T-helper 1 cell treated with Interleukin-12 subunit alpha and Interleukin-12 subunit beta and Interleukin-4 antibody, amounts not matched to agents 30 μg/mL and 1 μg/mL, for 36 hours (primary cell): ENCODE measurements around the gene AP3M1.
"Not testable (repeated sequence)": the region's sequence is repeated elsewhere in the genome, so short reads cannot be mapped to it uniquely, and the experiment has no call there.

Source experiments
- H3K27ac Mint-ChIP-seq: one replicate; pipeline ENCODE4 v1.8.0; 2021; ENCODE audit warnings: mild to moderate bottlenecking, mixed read lengths
- H3K27me3 Mint-ChIP-seq: one replicate; pipeline ENCODE4 v1.8.0; 2021; ENCODE audit warnings: low read depth, mixed read lengths
- H3K36me3 Mint-ChIP-seq: one replicate; pipeline ENCODE4 v1.8.0; 2021; ENCODE audit warnings: low read depth, mixed read lengths
- H3K4me1 Mint-ChIP-seq: one replicate; pipeline ENCODE4 v1.8.0; 2021; ENCODE audit warnings: low read depth, mixed read lengths
- H3K4me3 Mint-ChIP-seq: one replicate; pipeline ENCODE4 v1.8.0; 2021; ENCODE audit warnings: mild to moderate bottlenecking, moderate library complexity, mixed read lengths
- H3K9me3 Mint-ChIP-seq: one replicate; pipeline ENCODE4 v1.8.0; 2021; ENCODE audit warnings: mixed read lengths

The AP3M1 gene, protein sequence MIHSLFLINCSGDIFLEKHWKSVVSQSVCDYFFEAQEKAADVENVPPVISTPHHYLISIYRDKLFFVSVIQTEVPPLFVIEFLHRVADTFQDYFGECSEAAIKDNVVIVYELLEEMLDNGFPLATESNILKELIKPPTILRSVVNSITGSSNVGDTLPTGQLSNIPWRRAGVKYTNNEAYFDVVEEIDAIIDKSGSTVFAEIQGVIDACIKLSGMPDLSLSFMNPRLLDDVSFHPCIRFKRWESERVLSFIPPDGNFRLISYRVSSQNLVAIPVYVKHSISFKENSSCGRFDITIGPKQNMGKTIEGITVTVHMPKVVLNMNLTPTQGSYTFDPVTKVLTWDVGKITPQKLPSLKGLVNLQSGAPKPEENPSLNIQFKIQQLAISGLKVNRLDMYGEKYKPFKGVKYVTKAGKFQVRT

GRCh38 chr10:74150204-74150989 lies at the start of gene AP3M1:
AP3M1 (minus strand) TSS chr10:74150828; CDS start chr10:74138379, 12,449 bp downstream.
- Mint-ChIP-seq H3K4me1 (peaks cover 20% of the 10 kb centered on the region), H3K4me3 (no peak within 1 kb of the TSS), H3K9me3 (no peaks in the 10 kb centered on the region), H3K27ac (peak within 1 kb of the TSS; percentile 63), H3K36me3 (peaks cover 5% of the 10 kb centered on the region), H3K27me3 (no peaks in the 10 kb centered on the region)

GRCh38 chr10:74199315-74199714 lies 48.7 kb upstream of the AP3M1 start:
- Mint-ChIP-seq H3K27ac (no peak overlapping the region), H3K4me1 (peaks cover 12% of the 10 kb centered on the region), H3K27me3 (no peaks in the 10 kb centered on the region), H3K4me3 (no peak overlapping the region), H3K36me3 (peaks cover 13% of the 10 kb centered on the region), H3K9me3 (no peaks in the 10 kb centered on the region)

DNA sequence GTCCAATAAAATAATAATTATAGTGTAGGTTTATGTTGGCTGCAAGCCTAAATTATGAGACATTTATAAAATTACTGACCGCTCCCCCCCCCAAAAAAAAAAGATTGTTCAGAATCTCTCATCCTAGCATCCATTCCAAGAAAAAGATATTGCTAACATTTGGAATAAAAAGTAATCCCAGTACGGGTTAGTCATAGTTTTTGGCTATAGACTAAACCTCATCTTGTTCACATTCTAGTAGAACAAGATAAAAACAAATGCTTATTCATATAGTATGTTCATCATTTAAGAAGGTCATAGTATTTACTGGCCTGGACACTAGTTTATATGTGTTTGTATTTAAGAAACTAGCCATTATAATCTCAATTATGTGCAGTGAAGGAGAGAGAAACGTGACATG lies 44.4 kb upstream of the AP3M1 start:
- no peaks in the 10 kb centered on the region for H3K27me3 Mint-ChIP-seq
- H3K27ac Mint-ChIP-seq, result no peak overlapping the region
- H3K4me3 Mint-ChIP-seq, result no peak overlapping the region
- no peaks in the 10 kb centered on the region for H3K9me3 Mint-ChIP-seq
- H3K4me1 Mint-ChIP-seq, result peaks cover 26% of the 10 kb centered on the region
- peaks cover 6% of the 10 kb centered on the region for H3K36me3 Mint-ChIP-seq

DNA sequence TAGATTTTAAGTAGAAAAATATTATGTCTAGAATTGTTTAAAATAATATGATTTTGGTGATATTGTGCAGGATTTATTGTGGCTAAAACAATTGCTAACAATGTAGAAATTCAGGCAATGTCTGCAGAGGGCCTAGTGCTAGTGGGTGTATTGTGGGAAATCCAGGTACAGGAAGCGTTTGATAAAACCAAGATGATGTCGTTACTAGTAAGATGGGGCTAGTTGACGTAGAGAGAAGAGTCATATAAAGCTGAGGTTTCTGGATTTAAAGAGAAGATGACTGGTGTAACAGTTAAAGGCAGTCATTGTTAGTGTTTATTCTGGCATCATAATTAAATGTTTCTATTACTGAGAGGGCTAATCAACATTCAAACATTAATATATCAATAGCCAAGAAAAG lies 43.9 kb upstream of the AP3M1 start:
- peaks cover 6% of the 10 kb centered on the region for H3K36me3 Mint-ChIP-seq
- peaks cover 30% of the 10 kb centered on the region for H3K4me1 Mint-ChIP-seq
- H3K9me3 Mint-ChIP-seq, result no peaks in the 10 kb centered on the region
- H3K4me3 Mint-ChIP-seq, result no peak overlapping the region
- no peak overlapping the region for H3K27ac Mint-ChIP-seq
- H3K27me3 Mint-ChIP-seq, result no peaks in the 10 kb centered on the region

- Mint-ChIP-seq H3K36me3 (peaks cover 3% of the 10 kb centered on the region), H3K4me1 (peaks cover 33% of the 10 kb centered on the region), H3K4me3 (peak overlapping the region; percentile 73), H3K27me3 (no peaks in the 10 kb centered on the region), H3K27ac (peak overlapping the region; percentile 94), H3K9me3 (no peaks in the 10 kb centered on the region)
Measured at GRCh38 chr10:74190494-74190893, 39.9 kb upstream of the AP3M1 start.

DNA sequence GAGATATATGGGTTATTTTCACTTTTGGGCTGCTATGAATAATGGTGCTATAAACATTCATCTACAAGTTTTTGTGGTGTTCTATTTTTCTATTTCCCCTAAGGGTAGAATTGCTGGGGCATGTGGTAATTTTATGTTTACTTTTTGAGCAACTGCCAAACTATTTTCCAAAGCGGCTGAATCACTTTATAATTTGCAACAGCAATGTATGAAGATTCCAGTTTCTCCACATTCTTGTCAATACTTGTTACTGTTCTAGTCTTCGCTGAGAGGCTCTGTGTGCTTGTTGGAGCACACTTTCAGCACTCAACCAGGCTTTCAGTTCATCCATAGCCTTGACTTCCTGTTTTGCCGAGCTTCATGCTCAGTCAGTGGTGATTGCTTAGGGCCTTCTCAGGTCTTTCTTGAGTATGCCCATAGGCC lies 39.4 kb upstream of the AP3M1 start:
- Mint-ChIP-seq H3K27me3 (no peaks in the 10 kb centered on the region), H3K4me3 (peak overlapping the region; percentile 73), H3K36me3 (peaks cover 1% of the 10 kb centered on the region), H3K9me3 (no peaks in the 10 kb centered on the region), H3K4me1 (peaks cover 31% of the 10 kb centered on the region), H3K27ac (peak overlapping the region; percentile 94)

- not testable (repeated sequence) for H3K36me3 Mint-ChIP-seq, H3K4me3 Mint-ChIP-seq, H3K9me3 Mint-ChIP-seq, H3K27me3 Mint-ChIP-seq, H3K27ac Mint-ChIP-seq
- H3K4me1 Mint-ChIP-seq, result peaks cover 20% of the 10 kb centered on the region
Measured at GRCh38 chr10:74188617-74189016, 38.0 kb upstream of the AP3M1 start.

DNA sequence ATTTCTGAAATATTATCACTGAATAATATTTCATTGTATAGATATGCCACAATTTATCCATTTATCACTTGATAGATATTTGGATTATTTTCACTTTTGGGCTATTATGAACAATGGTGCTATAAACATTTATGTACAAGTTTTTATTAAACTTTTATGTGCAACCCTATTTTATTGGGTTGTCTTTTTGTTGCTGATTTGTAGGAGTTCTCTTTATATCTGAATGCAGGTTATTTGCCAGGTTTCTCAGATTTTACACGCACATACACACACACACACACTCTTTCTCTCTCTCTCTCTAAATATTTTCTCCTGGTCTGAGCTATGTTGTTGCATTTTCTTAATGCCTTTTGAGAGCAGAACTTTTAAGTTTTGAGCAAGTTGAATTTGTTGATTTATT lies 36.6 kb upstream of the AP3M1 start:
- Mint-ChIP-seq H3K9me3 (no peaks in the 10 kb centered on the region), H3K36me3 (no peaks in the 10 kb centered on the region), H3K4me1 (peaks cover 18% of the 10 kb centered on the region), H3K27ac (no peak overlapping the region), H3K4me3 (no peak overlapping the region), H3K27me3 (no peaks in the 10 kb centered on the region)

- H3K4me3 Mint-ChIP-seq, result no peak overlapping the region
- peaks cover 22% of the 10 kb centered on the region for H3K4me1 Mint-ChIP-seq
- no peaks in the 10 kb centered on the region for H3K27me3 Mint-ChIP-seq
- no peaks in the 10 kb centered on the region for H3K36me3 Mint-ChIP-seq
- no peak overlapping the region for H3K27ac Mint-ChIP-seq
- no peaks in the 10 kb centered on the region for H3K9me3 Mint-ChIP-seq
Measured at GRCh38 chr10:74186678-74187077, 36.0 kb upstream of the AP3M1 start.

DNA sequence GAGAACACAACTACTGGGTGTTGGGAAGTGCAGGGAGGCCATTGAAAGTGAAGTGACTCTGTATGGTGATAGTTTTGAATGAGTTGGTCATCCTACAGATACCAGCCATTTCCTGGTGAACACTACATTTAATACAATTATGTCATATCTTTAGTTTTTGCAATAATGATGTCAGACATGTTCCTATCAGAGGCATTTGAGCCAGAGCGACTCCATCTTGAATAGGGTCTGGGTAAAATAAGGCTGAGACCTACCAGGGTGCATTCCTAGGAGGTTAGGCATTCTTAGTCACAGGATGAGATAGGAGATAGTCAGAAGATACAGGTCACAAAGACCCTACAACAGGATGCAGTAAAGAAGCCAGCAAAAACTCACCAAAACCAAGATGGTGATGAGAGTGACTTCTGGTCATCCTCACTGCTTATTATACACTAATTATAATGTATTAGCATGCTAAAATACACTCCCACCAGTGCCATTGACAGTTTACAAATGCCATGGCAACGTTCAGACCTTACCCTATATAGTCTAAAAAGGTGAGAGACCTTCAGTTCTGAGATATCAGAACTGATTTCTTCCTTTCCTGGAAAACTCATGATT lies 28.6 kb upstream of the AP3M1 start:
- H3K36me3 Mint-ChIP-seq, result no peaks in the 10 kb centered on the region

GRCh38 chr10:74178042-74178791 lies 27.6 kb upstream of the AP3M1 start:
- H3K4me1 Mint-ChIP-seq, result peaks cover 39% of the 10 kb centered on the region
- peak overlapping the region; percentile 9 for H3K27ac Mint-ChIP-seq
- H3K36me3 Mint-ChIP-seq, result no peaks in the 10 kb centered on the region
- H3K9me3 Mint-ChIP-seq, result no peaks in the 10 kb centered on the region
- H3K4me3 Mint-ChIP-seq, result peak overlapping the region; percentile 56
- no peaks in the 10 kb centered on the region for H3K27me3 Mint-ChIP-seq

More for the DNA sequence above, 28.6 kb upstream of the AP3M1 start:
- Mint-ChIP-seq H3K9me3 (no peaks in the 10 kb centered on the region), H3K27ac (no peak overlapping the region), H3K4me1 (peaks cover 39% of the 10 kb centered on the region), H3K4me3 (no peak overlapping the region), H3K27me3 (no peaks in the 10 kb centered on the region)

GRCh38 chr10:74177140-74177677 lies 26.6 kb upstream of the AP3M1 start:
- H3K9me3 Mint-ChIP-seq, result no peaks in the 10 kb centered on the region
- peak overlapping the region; percentile 93 for H3K27ac Mint-ChIP-seq
- peak overlapping the region; percentile 90 for H3K4me3 Mint-ChIP-seq
- H3K27me3 Mint-ChIP-seq, result no peaks in the 10 kb centered on the region
- H3K4me1 Mint-ChIP-seq, result peaks cover 39% of the 10 kb centered on the region
- H3K36me3 Mint-ChIP-seq, result no peaks in the 10 kb centered on the region

GRCh38 chr10:74176380-74177139 lies 25.9 kb upstream of the AP3M1 start:
- peaks cover 33% of the 10 kb centered on the region for H3K4me1 Mint-ChIP-seq
- no peaks in the 10 kb centered on the region for H3K36me3 Mint-ChIP-seq
- H3K9me3 Mint-ChIP-seq, result no peaks in the 10 kb centered on the region
- H3K27me3 Mint-ChIP-seq, result no peaks in the 10 kb centered on the region
- peak overlapping the region; percentile 90 for H3K4me3 Mint-ChIP-seq
- H3K27ac Mint-ChIP-seq, result peak overlapping the region; percentile 93
